Sigmoid colon (tissue), 7 donors: ENCODE data around the gene COL5A1. TPM values are rescaled to one million over a fixed set of nuclear protein-coding genes. Genes with fewer than 3 reads are reported as not detected.

Experiments
- DNase-seq: peaks from one replicate; pipeline ENCODE4 v3.0.0-alpha.2; 2019
- H3K27ac ChIP-seq, 4 donors: fragments of 200-600 bp; sonication (generic); one replicate each; pipeline ENCODE4 v1.5.1; 2016 to 2019; ENCODE audit warnings: mild to moderate bottlenecking in 1 of 4
- H3K27me3 ChIP-seq, 3 donors: fragments of 200-600 bp; sonication (generic); one replicate each; pipeline ENCODE4 v1.5.1; 2019; ENCODE audit warnings: mild to moderate bottlenecking in 1 of 3
- H3K36me3 ChIP-seq, 4 donors: fragments of 200-600 bp; sonication (generic); one replicate each; pipeline ENCODE4 v1.5.1; 2016 to 2019
- H3K4me1 ChIP-seq, 4 donors: fragments of 200-600 bp; sonication (generic); one replicate each; pipeline ENCODE4 v1.5.1; 2017 to 2019
- H3K4me3 ChIP-seq, 4 donors: fragments of 200-600 bp; sonication (generic); one replicate each; pipeline ENCODE4 v1.5.1; 2017 to 2019; ENCODE audit warnings: mild to moderate bottlenecking in 2 of 4, moderate library complexity in 1 of 4
- H3K9me3 ChIP-seq, 4 donors: fragments of 200-600 bp in 3 of 4; sonication (generic) in 3 of 4; one replicate each; pipeline versions ENCODE4 v1.5.1 to v1.6.1; 2013 to 2019
- CTCF ChIP-seq, 4 experiments: fragments of 450-650 bp in 3 of 4; fragments of 200-600 bp in 1 of 4; IDR thresholded peaks; one replicate each; pipeline ENCODE4 v1.5.1; 2016 to 2019; ENCODE audit warnings: antibody characterized with exemption in 4 of 4, mild to moderate bottlenecking in 3 of 4, moderate library complexity in 2 of 4
- EP300 ChIP-seq, 4 donors: sonication (generic); formaldehyde crosslinking; IDR thresholded peaks; one replicate each; pipeline ENCODE4 v1.6.1; 2017; ENCODE audit warnings: antibody characterized with exemption in 4 of 4
- POLR2A ChIP-seq, 2 donors: fragments of 450-650 bp; IDR thresholded peaks; one replicate each; pipeline ENCODE4 v1.6.1; 2016; ENCODE audit warnings: antibody characterized with exemption in 2 of 2, mild to moderate bottlenecking in 2 of 2, moderate library complexity in 2 of 2
- POLR2AphosphoS5 ChIP-seq, 4 donors: sonication (generic); formaldehyde crosslinking; IDR thresholded peaks; one replicate each; pipeline ENCODE4 v1.6.1; 2017; ENCODE audit warnings: antibody characterized with exemption in 4 of 4
- WGBS, 2 donors: extraction: QIAGEN DNeasy Blood & Tissue Kit; methylation state at CpG; one replicate each; pipeline ENCODE4 v1.1.7; 2013; 5-methylcytosine and 5-hydroxymethylcytosine counted together
- intact Hi-C: fragments of 100-400 bp; cut with DNase I; formaldehyde crosslinking; loops from one replicate; pipeline ENCODE4 v1.15.1; 2023
- polyA plus RNA-seq, 3 donors: library from polyadenylated mRNA; stranded (reverse); fragments of 200-250 nt; gene quantifications; one replicate each; pipeline ENCODE4 v1.2.3, GENCODE V29; 2013
- total RNA-seq, 4 donors: library from RNA; depleted of rRNA; stranded (reverse); fragments of >200 nt; gene quantifications; one replicate each; pipeline ENCODE4 v1.1.0, GENCODE V29; 2016
- donor health status: healthy with polysubstance abuse.
- donor health status: Bipolar disorder and iron deficiency.
- donor health status: healthy.

The COL5A1 gene
- total and polyA plus RNA-seq, 7 donors = 4.2 to 168 (median 24.2) TPM

GRCh38 chr9:134778841-134779411 is 137.3 kb downstream of the COL5A1 start:
- Histone ChIP-seq H3K27ac (peak overlapping the region; percentile 10 to 76 (median 60)), H3K4me3 (no peak overlapping the region), H3K9me3 (no peaks in the 10 kb centered on the region), H3K4me1 (peaks cover 0 to 57% (median 49%) of the 10 kb centered on the region in 4 donors), H3K27me3 (no peaks in the 10 kb centered on the region), H3K36me3 (peaks cover 13 to 67% (median 37%) of the 10 kb centered on the region in 4 donors)
- TF ChIP-seq POLR2AphosphoS5 (IDR thresholded peaks at IDR 0.05) (peak in 2 of 4 donors; percentile 37 to 40), CTCF (IDR thresholded peaks at IDR 0.05) (peak; percentile 45 to 75 (median 68)), POLR2A (IDR thresholded peaks at IDR 0.05) (no peak), EP300 (IDR thresholded peaks at IDR 0.05) (no peak)
- 33 to 65% methylated on average over 17 of the region's 17 CpGs for WGBS, 2 donors
- intact Hi-C loops = loop anchor here (5.0 kb wide), 1 partner anchor 633 kb away; no protein-coding TSS in a partner anchor
- DNase-seq = peak; percentile 89

- Histone ChIP-seq H3K4me3 (no peak overlapping the region), H3K9me3 (no peaks in the 10 kb centered on the region), H3K4me1 (peaks cover 0 to 53% (median 47%) of the 10 kb centered on the region in 4 donors), H3K36me3 (peaks cover 8 to 66% (median 33%) of the 10 kb centered on the region in 4 donors), H3K27ac (peak overlapping the region in 1 of 4 donors; percentile 76), H3K27me3 (no peaks in the 10 kb centered on the region)
- DNase-seq = no peak
- WGBS, 2 donors = 71 to 86% methylated on average over 8 of the region's 8 CpGs
- intact Hi-C loops = loop anchor here (5.0 kb wide), 1 partner anchor 633 kb away; no protein-coding TSS in a partner anchor
- no peak for TF ChIP-seq EP300 (IDR thresholded peaks at IDR 0.05)
- no peak for TF ChIP-seq POLR2AphosphoS5 (IDR thresholded peaks at IDR 0.05)
- no peak for TF ChIP-seq POLR2A (IDR thresholded peaks at IDR 0.05)
- no peak for TF ChIP-seq CTCF (IDR thresholded peaks at IDR 0.05)
Observed at GRCh38 chr9:134779640-134780039, 138.0 kb downstream of the COL5A1 start.

GRCh38 chr9:134781591-134782302 is 140.1 kb downstream of the COL5A1 start:
- intact Hi-C loops = no loop called here
- no peaks in the 10 kb centered on the region for H3K9me3 ChIP-seq
- 64 to 78% methylated on average over 28 of the region's 28 CpGs for WGBS, 2 donors
- TF ChIP-seq POLR2A (IDR thresholded peaks at IDR 0.05) = no peak
- peak in 1 of 4 experiments; percentile 12 for TF ChIP-seq CTCF (IDR thresholded peaks at IDR 0.05)
- DNase-seq = no peak
- H3K4me3 ChIP-seq = no peak overlapping the region
- H3K27ac ChIP-seq = no peak overlapping the region
- H3K36me3 ChIP-seq = peaks cover 8 to 67% (median 30%) of the 10 kb centered on the region in 4 donors
- no peaks in the 10 kb centered on the region for H3K27me3 ChIP-seq
- peaks cover 0 to 32% (median 27%) of the 10 kb centered on the region in 4 donors for H3K4me1 ChIP-seq

- intact Hi-C loops = no loop called here
- H3K36me3 ChIP-seq = peaks cover 8 to 73% (median 33%) of the 10 kb centered on the region in 4 donors
Observed at GRCh38 chr9:134782921-134783698, 141.5 kb downstream of the COL5A1 start.

More at GRCh38 chr9:134782921-134783698, 141.5 kb downstream of the COL5A1 start:
- no peaks in the 10 kb centered on the region for H3K27me3 ChIP-seq
- no peak for DNase-seq
- WGBS, 2 donors = 70 to 76% methylated on average over 33 of the region's 33 CpGs
- no peaks in the 10 kb centered on the region for H3K9me3 ChIP-seq
- H3K4me1 ChIP-seq = peaks cover 0 to 19% (median 15%) of the 10 kb centered on the region in 4 donors
- H3K4me3 ChIP-seq = no peak overlapping the region
- H3K27ac ChIP-seq = no peak overlapping the region
- TF ChIP-seq EP300 (IDR thresholded peaks at IDR 0.05) (no peak), POLR2AphosphoS5 (IDR thresholded peaks at IDR 0.05) (no peak), POLR2A (IDR thresholded peaks at IDR 0.05) (no peak), CTCF (IDR thresholded peaks at IDR 0.05) (no peak)
